ENCODE results near the gene DNAJA3. TPM values are rescaled to one million over a fixed set of nuclear protein-coding genes. Genes with fewer than 3 reads are reported as not detected.

Gene DNAJA3
- total and polyA plus RNA-seq, 8 donors: 29.0 to 53.5 (median 35.6) TPM

- DNase-seq (no peak), ATAC-seq (peak; percentile 43)
- H3K27me3 ChIP-seq: no peaks in the 10 kb centered on the region
- peak overlapping the region; percentile 34 to 40 for H3K27ac ChIP-seq
- H3K4me1 ChIP-seq: peaks cover 16 to 49% of the 10 kb centered on the region in 2 donors
- H3K36me3 ChIP-seq: peaks cover 0 to 22% of the 10 kb centered on the region in 2 donors
- H3K4me3 ChIP-seq: no peak overlapping the region
- no peaks in the 10 kb centered on the region for H3K9me3 ChIP-seq
- TF ChIP-seq, protein P1, sequence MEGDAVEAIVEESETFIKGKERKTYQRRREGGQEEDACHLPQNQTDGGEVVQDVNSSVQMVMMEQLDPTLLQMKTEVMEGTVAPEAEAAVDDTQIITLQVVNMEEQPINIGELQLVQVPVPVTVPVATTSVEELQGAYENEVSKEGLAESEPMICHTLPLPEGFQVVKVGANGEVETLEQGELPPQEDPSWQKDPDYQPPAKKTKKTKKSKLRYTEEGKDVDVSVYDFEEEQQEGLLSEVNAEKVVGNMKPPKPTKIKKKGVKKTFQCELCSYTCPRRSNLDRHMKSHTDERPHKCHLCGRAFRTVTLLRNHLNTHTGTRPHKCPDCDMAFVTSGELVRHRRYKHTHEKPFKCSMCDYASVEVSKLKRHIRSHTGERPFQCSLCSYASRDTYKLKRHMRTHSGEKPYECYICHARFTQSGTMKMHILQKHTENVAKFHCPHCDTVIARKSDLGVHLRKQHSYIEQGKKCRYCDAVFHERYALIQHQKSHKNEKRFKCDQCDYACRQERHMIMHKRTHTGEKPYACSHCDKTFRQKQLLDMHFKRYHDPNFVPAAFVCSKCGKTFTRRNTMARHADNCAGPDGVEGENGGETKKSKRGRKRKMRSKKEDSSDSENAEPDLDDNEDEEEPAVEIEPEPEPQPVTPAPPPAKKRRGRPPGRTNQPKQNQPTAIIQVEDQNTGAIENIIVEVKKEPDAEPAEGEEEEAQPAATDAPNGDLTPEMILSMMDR (IDR thresholded peaks at IDR 0.05): no peak
- intact Hi-C loops (cut with DNase I): no loop called here
Observed at GRCh38 chr16:4501071-4501478, 75.4 kb downstream of the DNAJA3 start.

DNA sequence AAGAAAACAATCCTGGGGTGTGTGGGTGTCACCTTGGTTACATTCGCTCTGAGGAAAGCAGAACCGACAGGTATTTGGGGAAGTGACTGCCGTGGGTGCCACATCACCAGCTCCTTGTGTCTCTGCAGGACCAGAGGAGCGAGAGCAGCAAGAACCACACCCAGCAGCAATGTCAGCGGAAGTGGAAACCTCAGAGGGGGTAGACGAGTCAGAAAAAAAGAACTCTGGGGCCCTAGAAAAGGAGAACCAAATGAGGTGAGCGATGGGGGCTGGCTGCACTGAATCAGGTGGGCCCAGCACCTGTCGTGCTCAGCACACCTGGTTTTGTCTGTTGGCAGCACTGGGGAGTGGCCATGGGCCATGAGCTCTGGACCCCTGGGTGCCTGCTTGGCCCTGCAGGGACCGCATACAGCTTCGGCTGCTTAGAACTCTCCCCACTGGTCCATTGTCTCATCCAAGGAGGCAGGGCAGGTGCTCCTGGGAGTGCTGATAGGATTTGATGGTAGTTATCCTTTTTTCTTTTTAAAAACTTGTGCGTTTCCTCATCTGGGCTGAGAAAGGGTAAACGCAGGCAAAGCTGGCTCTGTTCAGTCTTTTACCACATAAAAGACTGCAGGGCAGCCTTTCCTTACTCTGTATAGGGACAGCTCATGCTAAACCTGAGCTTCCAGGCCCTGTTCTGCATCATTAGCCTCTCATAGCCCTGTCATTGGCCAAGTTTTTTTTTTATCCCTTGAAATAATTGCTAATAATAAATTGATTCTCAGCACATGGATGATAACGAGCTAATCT, 79.9 kb downstream of the DNAJA3 start:
- H3K9me3 ChIP-seq: no peaks in the 10 kb centered on the region
- DNase-seq: peak in 1 of 4 donors; percentile 72
- H3K4me3 ChIP-seq: no peak overlapping the region
- H3K27ac ChIP-seq: peak overlapping the region; percentile 29 to 79
- TF ChIP-seq, protein P1 (IDR thresholded peaks at IDR 0.05): no peak
- H3K27me3 ChIP-seq: no peaks in the 10 kb centered on the region
- intact Hi-C loops (cut with DNase I): loop anchor here in 1 of 2 donors (5.0 kb wide), 1 partner anchor 42 kb away; no protein-coding TSS in a partner anchor
- H3K36me3 ChIP-seq: peaks cover 5 to 38% of the 10 kb centered on the region in 2 donors
- peaks cover 12 to 52% of the 10 kb centered on the region in 2 donors for H3K4me1 ChIP-seq
- peak; percentile 18 for ATAC-seq

Other genes with a start within 250 kb of the DNAJA3 start
- 1 to 10 TPM in 1 of 2 donors, under 1 TPM in 1; 0.82 to 1.9 TPM for gene SRL, start 183.8 kb upstream of the DNAJA3 start, total RNA-seq
- gene SRL, start 183.8 kb upstream of the DNAJA3 start, polyA plus RNA-seq (ENCODE audit: insufficient read length in 6 of 6): 1 to 10 TPM; 5.1 to 6.5 (median 6.2) TPM
- gene TFAP4, start 152.8 kb upstream of the DNAJA3 start, total RNA-seq: 10 to 100 TPM in 1 of 2 donors, 1 to 10 TPM in 1; 6.4 to 12.8 TPM
- gene TFAP4, start 152.8 kb upstream of the DNAJA3 start, polyA plus RNA-seq (ENCODE audit: insufficient read length in 6 of 6): 10 to 100 TPM; 17.8 to 23.9 (median 21.8) TPM
- gene GLIS2, start 109.8 kb upstream of the DNAJA3 start, total RNA-seq: 10 to 100 TPM; 28.9 to 31.0 TPM
- 10 to 100 TPM; 17.2 to 29.0 (median 24.4) TPM for gene GLIS2, start 109.8 kb upstream of the DNAJA3 start, polyA plus RNA-seq (ENCODE audit: insufficient read length in 6 of 6)
- gene PAM16, start 74.5 kb upstream of the DNAJA3 start, total RNA-seq: 10 to 100 TPM; 26.2 to 44.6 TPM
- gene PAM16, start 74.5 kb upstream of the DNAJA3 start, polyA plus RNA-seq (ENCODE audit: insufficient read length in 6 of 6): 10 to 100 TPM; 19.1 to 32.5 (median 29.8) TPM
- gene VASN, start 54.0 kb upstream of the DNAJA3 start, total RNA-seq: 10 to 100 TPM; 24.5 to 28.3 TPM
- 10 to 100 TPM; 11.3 to 20.3 (median 15.2) TPM for gene VASN, start 54.0 kb upstream of the DNAJA3 start, polyA plus RNA-seq (ENCODE audit: insufficient read length in 6 of 6)
- 10 to 100 TPM; 36.3 to 81.7 TPM for gene CORO7, start 9.3 kb upstream of the DNAJA3 start, total RNA-seq
- 10 to 100 TPM; 15.7 to 25.7 (median 18.9) TPM for gene CORO7, start 9.3 kb upstream of the DNAJA3 start, polyA plus RNA-seq (ENCODE audit: insufficient read length in 6 of 6)
- 10 to 100 TPM; 31.4 to 36.5 TPM for gene NMRAL1, start 48.8 kb downstream of the DNAJA3 start, total RNA-seq
- 10 to 100 TPM; 37.2 to 50.0 (median 42.8) TPM for gene NMRAL1, start 48.8 kb downstream of the DNAJA3 start, polyA plus RNA-seq (ENCODE audit: insufficient read length in 6 of 6)
- 10 to 100 TPM; 50.8 to 51.5 TPM for gene HMOX2, start 50.5 kb downstream of the DNAJA3 start, total RNA-seq
- gene HMOX2, start 50.5 kb downstream of the DNAJA3 start, polyA plus RNA-seq (ENCODE audit: insufficient read length in 6 of 6): 10 to 100 TPM; 36.2 to 52.1 (median 38.2) TPM
- 10 to 100 TPM; 22.2 to 27.0 TPM for gene CDIP1, start 112.9 kb downstream of the DNAJA3 start, total RNA-seq
- 10 to 100 TPM; 18.1 to 26.0 (median 22.6) TPM for gene CDIP1, start 112.9 kb downstream of the DNAJA3 start, polyA plus RNA-seq (ENCODE audit: insufficient read length in 6 of 6)
- gene C16orf96, start 130.5 kb downstream of the DNAJA3 start, total RNA-seq: under 1 TPM; 0.17 to 0.18 TPM
- gene C16orf96, start 130.5 kb downstream of the DNAJA3 start, polyA plus RNA-seq (ENCODE audit: insufficient read length in 6 of 6): under 1 TPM; 0.19 to 0.45 (median 0.38) TPM
- 10 to 100 TPM; 26.7 to 27.8 TPM for gene UBALD1, start 189.0 kb downstream of the DNAJA3 start, total RNA-seq
- gene UBALD1, start 189.0 kb downstream of the DNAJA3 start, polyA plus RNA-seq (ENCODE audit: insufficient read length in 6 of 6): 10 to 100 TPM; 12.0 to 27.1 (median 16.3) TPM
- 10 to 100 TPM; 81.6 to 98.1 TPM for gene MGRN1, start 199.0 kb downstream of the DNAJA3 start, total RNA-seq
- 10 to 100 TPM; 56.9 to 82.9 (median 65.0) TPM for gene MGRN1, start 199.0 kb downstream of the DNAJA3 start, polyA plus RNA-seq (ENCODE audit: insufficient read length in 6 of 6)